ENCODE results near the gene ATF4.

The ATF4 gene

DNA sequence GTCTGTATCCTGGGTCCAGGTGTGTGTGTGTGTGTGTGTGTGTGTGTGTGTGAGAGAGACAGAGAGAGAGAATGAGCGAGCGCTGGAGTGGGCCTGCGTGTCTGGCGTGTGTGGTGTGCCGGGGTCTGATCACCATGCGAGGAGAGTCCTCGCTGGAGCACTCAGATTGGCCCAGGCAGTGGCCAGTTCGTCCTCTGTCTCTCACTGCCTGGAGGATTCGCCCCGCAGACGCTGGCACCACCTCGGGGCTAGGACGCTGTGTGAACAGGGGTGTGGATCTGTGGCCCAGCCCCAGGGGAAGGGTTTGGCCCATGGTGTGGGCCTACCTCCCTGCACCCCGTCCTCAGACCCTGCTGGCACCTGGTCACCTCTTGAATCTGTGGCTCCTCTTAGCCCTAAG lies 38.6 kb downstream of the ATF4 start:
- no peak overlapping the region for H3K4me3 ChIP-seq (ENCODE audit: low read depth, low read length)
- TF ChIP-seq, protein P1, sequence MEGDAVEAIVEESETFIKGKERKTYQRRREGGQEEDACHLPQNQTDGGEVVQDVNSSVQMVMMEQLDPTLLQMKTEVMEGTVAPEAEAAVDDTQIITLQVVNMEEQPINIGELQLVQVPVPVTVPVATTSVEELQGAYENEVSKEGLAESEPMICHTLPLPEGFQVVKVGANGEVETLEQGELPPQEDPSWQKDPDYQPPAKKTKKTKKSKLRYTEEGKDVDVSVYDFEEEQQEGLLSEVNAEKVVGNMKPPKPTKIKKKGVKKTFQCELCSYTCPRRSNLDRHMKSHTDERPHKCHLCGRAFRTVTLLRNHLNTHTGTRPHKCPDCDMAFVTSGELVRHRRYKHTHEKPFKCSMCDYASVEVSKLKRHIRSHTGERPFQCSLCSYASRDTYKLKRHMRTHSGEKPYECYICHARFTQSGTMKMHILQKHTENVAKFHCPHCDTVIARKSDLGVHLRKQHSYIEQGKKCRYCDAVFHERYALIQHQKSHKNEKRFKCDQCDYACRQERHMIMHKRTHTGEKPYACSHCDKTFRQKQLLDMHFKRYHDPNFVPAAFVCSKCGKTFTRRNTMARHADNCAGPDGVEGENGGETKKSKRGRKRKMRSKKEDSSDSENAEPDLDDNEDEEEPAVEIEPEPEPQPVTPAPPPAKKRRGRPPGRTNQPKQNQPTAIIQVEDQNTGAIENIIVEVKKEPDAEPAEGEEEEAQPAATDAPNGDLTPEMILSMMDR (IDR thresholded peaks at IDR 0.05; ENCODE audit: control insufficient read depth, extremely low read depth, insufficient read depth), result no peak
- DNase-seq (ENCODE audit: low read depth), result no peak

DNA sequence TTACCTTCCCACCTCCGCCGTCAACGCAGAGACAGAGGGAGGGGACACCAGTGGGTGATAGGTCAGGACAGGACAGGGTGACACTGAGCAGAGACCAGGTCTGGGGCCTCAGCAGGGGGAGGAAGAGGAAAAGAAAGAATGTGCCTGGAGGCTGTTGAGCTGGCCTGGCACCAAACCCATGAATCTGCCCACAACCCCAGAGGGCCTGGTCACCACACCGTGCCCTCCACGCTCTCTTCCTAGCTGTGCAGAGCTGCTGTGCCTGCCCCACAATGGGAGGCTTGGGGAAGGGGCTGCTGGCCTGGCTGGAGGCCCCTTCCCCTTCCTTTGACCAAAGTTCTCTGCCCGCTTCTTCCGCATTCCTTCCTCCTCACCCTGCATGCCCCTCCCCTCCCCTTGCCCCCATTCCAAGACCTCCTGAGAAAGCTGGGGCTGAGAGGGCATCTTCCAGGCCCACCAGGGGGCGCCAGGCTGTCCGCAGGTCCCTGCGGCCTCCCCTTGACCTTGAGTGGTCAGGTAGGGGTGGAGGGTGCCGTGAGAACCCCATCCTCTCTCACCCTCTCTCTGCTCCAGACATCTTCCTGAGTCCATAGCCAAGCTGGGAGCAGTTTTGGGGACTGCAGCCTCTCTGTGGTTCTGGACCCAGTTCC lies 39.2 kb downstream of the ATF4 start:
- no peak overlapping the region for H3K4me3 ChIP-seq (ENCODE audit: low read depth, low read length)
- no peak for DNase-seq (ENCODE audit: low read depth)
- TF ChIP-seq, protein P1 (IDR thresholded peaks at IDR 0.05; ENCODE audit: control insufficient read depth, extremely low read depth, insufficient read depth), result peak; percentile 37

DNA sequence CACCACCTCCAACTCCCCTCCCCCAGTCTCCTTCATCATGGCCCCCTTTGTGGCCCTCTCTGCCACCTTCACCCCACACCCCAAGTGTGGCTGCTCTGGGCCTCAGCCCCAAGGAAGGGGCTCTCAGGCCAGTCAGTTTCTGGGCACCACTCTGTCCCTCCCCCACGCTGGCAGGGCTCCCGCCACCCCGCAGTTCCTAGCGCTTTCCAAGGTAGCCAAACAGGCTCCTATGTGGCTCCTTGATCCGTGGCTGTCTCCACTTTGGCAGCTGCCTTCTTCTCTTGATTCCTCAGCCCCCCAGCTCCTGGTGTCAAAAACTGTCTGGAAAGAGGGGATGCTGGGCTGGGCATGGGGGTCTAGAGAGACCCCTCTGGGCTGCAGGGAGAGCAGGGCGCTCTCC lies 39.8 kb downstream of the ATF4 start:
- no peak overlapping the region for H3K4me3 ChIP-seq (ENCODE audit: low read depth, low read length)
- TF ChIP-seq, protein P1 (IDR thresholded peaks at IDR 0.05; ENCODE audit: control insufficient read depth, extremely low read depth, insufficient read depth), result no peak
- no peak for DNase-seq (ENCODE audit: low read depth)

DNA sequence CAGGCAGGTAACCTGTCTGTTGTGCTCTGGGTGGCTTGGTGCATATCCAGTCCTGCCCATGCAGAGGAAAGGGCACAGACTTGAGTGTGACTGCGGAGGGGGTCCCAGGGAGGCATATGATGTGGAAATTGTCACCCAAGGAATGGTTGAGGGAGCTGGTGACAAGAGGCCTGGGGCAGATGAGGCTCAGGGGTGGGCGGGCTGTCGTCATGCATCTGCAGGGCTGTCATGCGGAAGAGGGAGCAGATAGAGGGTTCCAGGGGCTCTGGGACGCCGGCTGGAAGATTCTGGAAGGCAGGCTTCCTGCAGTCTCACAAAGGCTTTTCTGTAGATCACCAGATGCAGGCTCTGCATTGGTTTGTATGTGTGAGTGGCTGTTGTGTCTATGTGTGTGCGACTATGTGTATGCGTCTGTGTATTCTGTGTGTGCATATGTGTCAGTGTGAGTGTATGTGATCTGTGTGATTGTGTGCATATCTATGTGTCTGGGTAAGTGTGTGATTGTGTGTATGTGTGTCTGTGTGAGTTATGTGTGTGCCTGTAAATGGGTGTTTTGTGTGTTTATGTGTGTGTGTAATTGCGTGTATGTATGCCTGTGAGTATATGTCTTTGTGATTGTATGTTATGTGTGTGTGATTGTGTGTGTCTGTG lies 42.6 kb downstream of the ATF4 start:
- no peak for DNase-seq (ENCODE audit: low read depth)

DNA sequence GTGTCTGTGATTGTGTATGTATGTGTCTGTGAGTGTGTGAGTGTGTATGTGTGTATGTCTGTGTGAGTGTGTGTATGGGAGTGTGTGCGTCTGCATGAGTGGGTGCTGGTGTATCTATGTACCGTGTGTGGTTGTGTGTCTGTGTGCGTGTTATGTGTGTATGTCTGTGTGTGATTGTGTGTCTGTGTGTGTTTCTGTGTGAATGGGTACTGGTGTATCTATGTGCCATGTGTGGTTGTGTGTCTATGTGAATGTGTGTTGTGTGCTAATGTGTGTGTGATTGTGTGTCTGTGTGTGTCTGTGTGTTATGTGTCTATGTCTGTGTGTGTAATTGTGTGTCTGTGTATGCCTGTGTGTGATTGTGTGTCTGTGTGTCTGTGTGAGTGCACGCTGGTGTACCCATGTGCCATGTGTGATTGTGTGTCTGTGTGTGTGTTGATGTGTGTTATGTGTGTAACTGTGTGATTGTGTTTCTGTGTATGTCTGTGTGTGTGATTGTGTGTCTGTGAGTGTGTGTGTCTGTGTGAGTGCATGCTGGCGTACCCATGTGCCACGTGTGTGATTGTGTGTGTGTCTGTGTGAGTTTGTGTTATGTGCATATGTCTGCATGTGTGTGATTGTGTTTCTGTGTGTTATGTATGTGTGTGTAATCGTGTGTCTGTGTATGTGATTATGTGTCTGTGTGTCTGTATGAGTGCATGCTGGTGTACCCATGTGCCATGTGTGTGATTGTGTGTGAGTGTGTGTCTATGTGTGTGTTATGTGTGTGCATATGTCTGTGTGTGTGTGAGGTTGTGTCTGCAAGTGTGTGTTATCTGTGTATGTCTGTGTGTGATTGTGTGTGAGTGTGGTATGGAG lies 43.4 kb downstream of the ATF4 start:
- TF ChIP-seq, protein P1 (IDR thresholded peaks at IDR 0.05; ENCODE audit: control insufficient read depth, extremely low read depth, insufficient read depth), result no peak
- DNase-seq (ENCODE audit: low read depth), result no peak
- H3K4me3 ChIP-seq (ENCODE audit: low read depth, low read length), result no peak overlapping the region

More for the DNA sequence above, 42.6 kb downstream of the ATF4 start:
- H3K4me3 ChIP-seq (ENCODE audit: low read depth, low read length), result no peak overlapping the region
- TF ChIP-seq, protein P1 (IDR thresholded peaks at IDR 0.05; ENCODE audit: control insufficient read depth, extremely low read depth, insufficient read depth), result no peak

DNA sequence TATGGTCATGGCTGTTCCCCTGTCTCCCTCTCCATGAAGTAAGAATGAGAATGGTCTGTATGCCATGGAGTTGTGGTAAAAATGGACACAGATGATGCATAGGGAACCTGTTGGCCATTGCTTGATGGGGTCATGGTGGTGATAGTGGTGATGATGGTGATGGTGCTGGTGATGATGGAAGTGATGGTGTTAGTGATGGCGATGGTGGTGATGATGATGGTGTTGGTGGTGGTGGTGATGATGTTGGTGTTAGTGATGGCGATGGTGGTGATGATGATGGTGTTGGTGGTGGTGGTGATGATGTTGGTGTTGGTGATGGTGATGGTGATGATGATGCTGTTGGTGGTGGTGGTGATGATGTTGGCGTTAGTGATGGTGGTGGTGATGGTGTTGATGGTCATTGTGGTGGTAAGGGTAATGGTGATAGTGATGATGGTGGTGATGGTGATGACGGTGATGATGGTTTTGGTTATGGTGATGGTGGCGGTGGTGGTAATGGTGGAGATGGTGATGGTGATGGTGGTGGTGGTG lies 45.1 kb downstream of the ATF4 start:
- H3K4me3 ChIP-seq (ENCODE audit: low read depth, low read length), result no peak overlapping the region
- no peak for DNase-seq (ENCODE audit: low read depth)
- TF ChIP-seq, protein P1 (IDR thresholded peaks at IDR 0.05; ENCODE audit: control insufficient read depth, extremely low read depth, insufficient read depth), result no peak

All from LNCaP clone FGC (cell line).